GM04504 (cell line): ENCODE results near the gene CLCN7.

ENCODE experiments used
- DNase-seq: peaks from one replicate; pipeline ENCODE4 v3.0.0-alpha.2; 2012; ENCODE audit warnings: low read depth

CLCN7 gene

GRCh38 chr16:1430759-1431496 lies 43.9 kb downstream of the CLCN7 start, which contains the start of gene PERCC1:
TSS of gene PERCC1 (plus strand) at chr16:1431078. CDS start at chr16:1432594, 1,516 bp downstream.
- no peak for DNase-seq

GRCh38 chr16:1430214-1430758 lies 44.5 kb downstream of the CLCN7 start:
- DNase-seq = no peak

GRCh38 chr16:1429631-1430030 lies 45.2 kb downstream of the CLCN7 start:
- no peak for DNase-seq

- DNase-seq = no peak
Measured at GRCh38 chr16:1429012-1429411, 45.8 kb downstream of the CLCN7 start.

GRCh38 chr16:1428511-1428910 lies 46.3 kb downstream of the CLCN7 start:
- no peak for DNase-seq

- DNase-seq = no peak
Measured at GRCh38 chr16:1427473-1428461, 47.1 kb downstream of the CLCN7 start.

GRCh38 chr16:1426734-1427471 lies 47.9 kb downstream of the CLCN7 start:
- no peak for DNase-seq

GRCh38 chr16:1425616-1426370 lies 49.0 kb downstream of the CLCN7 start:
- DNase-seq = no peak

- DNase-seq = no peak
Measured at GRCh38 chr16:1424028-1424427, 50.8 kb downstream of the CLCN7 start.

GRCh38 chr16:1422076-1422475 lies 52.8 kb downstream of the CLCN7 start:
- DNase-seq = no peak

GRCh38 chr16:1420111-1420539 lies 54.7 kb downstream of the CLCN7 start:
- no peak for DNase-seq

GRCh38 chr16:1416521-1416941 lies 58.3 kb downstream of the CLCN7 start:
- DNase-seq = no peak

GRCh38 chr16:1414532-1415260 lies 60.1 kb downstream of the CLCN7 start, which contains the start of gene UNKL:
TSS of gene UNKL (minus strand) at chr16:1414704. CDS start at chr16:1414691, 13 bp downstream.
- peak; percentile 18 for DNase-seq

GRCh38 chr16:1413684-1414531 lies 60.9 kb downstream of the CLCN7 start:
- DNase-seq = peak; percentile 16

- no peak for DNase-seq
Measured at GRCh38 chr16:1412847-1413246, 62.0 kb downstream of the CLCN7 start.

GRCh38 chr16:1408171-1408837 lies 66.5 kb downstream of the CLCN7 start:
- DNase-seq = peak; percentile 71

GRCh38 chr16:1407753-1408152 lies 67.1 kb downstream of the CLCN7 start:
- peak; percentile 44 for DNase-seq

GRCh38 chr16:1403733-1404132 lies 71.1 kb downstream of the CLCN7 start:
- DNase-seq = no peak

GRCh38 chr16:1403036-1403435 lies 71.8 kb downstream of the CLCN7 start:
- no peak for DNase-seq
